ENCODE results near the gene MDH1B. TPM values are rescaled to one million over a fixed set of nuclear protein-coding genes. Genes with fewer than 3 reads are reported as not detected.
A peak's percentile ranks its signal among the peaks of the same experiment; 100 is the strongest.

Gene MDH1B
- total and polyA plus RNA-seq, 2 donors from 2014 or later: 7.1 to 8.1 TPM

GRCh38 chr2:206693399-206694137 is 71.6 kb downstream of the MDH1B start:
- peak; percentile 60 for TF ChIP-seq CTCF (IDR thresholded peaks at IDR 0.05; ENCODE audit: borderline replicate concordance, extremely low read depth, insufficient read depth)
- FAIRE-seq (peak; percentile 60), DNase-seq (peak in 3 of 5 donors; percentile 31 to 78 (median 76))
- H3K4me1 ChIP-seq (ENCODE audit: control insufficient read depth in 2 of 3, insufficient read depth in 2 of 3, low read depth in 1 of 3, low read length in 3 of 3): no peaks in the 10 kb centered on the region
- no peaks in the 10 kb centered on the region for H3K36me3 ChIP-seq (ENCODE audit: control insufficient read depth in 2 of 3, insufficient read depth in 3 of 3, low read length in 3 of 3)
- no peaks in the 10 kb centered on the region for H3K27me3 ChIP-seq (ENCODE audit: control insufficient read depth, insufficient read depth, low read length)
- intact Hi-C loops (cut with DNase I): no loop called here
- H3K9me3 ChIP-seq (ENCODE audit: control insufficient read depth in 2 of 3, insufficient read depth in 1 of 3, low read length in 3 of 3): no peaks in the 10 kb centered on the region
- no peak overlapping the region for H3K27ac ChIP-seq (ENCODE audit: low read depth in 2 of 2, low read length in 2 of 2)
- H3K9ac ChIP-seq (ENCODE audit: low read length in 3 of 3): no peak overlapping the region
- no peak overlapping the region for H3K4me3 ChIP-seq (ENCODE audit: low read length in 3 of 3)

DNA sequence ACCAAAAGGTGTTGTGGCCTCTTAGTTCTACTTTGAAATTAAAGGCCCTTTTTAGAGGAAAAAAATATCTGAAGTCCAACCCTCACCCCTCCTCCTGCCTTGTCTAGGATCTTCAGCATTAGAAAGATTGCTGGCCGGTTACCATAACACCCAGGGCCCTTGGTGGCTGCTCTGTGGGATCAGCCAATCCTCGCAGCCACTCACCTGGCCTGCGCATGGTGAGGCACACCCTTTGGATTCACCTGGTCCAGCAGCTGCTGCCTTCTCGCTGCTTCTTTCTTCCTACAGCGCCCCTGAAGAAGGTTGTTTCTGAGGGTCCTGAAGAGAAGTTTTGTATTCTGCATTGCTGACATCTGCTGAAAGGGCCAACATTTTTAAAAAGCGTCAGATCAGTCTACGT is 72.2 kb downstream of the MDH1B start:
- H3K9me3 ChIP-seq (ENCODE audit: control insufficient read depth in 2 of 3, insufficient read depth in 1 of 3, low read length in 3 of 3): no peaks in the 10 kb centered on the region
- intact Hi-C loops (cut with DNase I): no loop called here
- TF ChIP-seq CTCF (IDR thresholded peaks at IDR 0.05; ENCODE audit: borderline replicate concordance, extremely low read depth, insufficient read depth): no peak
- H3K27ac ChIP-seq (ENCODE audit: low read depth in 2 of 2, low read length in 2 of 2): no peak overlapping the region
- H3K9ac ChIP-seq (ENCODE audit: low read length in 3 of 3): no peak overlapping the region
- no peaks in the 10 kb centered on the region for H3K36me3 ChIP-seq (ENCODE audit: control insufficient read depth in 2 of 3, insufficient read depth in 3 of 3, low read length in 3 of 3)
- no peaks in the 10 kb centered on the region for H3K27me3 ChIP-seq (ENCODE audit: control insufficient read depth, insufficient read depth, low read length)
- FAIRE-seq (no peak), DNase-seq (no peak)
- H3K4me3 ChIP-seq (ENCODE audit: low read length in 3 of 3): no peak overlapping the region
- H3K4me1 ChIP-seq (ENCODE audit: control insufficient read depth in 2 of 3, insufficient read depth in 2 of 3, low read depth in 1 of 3, low read length in 3 of 3): no peaks in the 10 kb centered on the region

DNA sequence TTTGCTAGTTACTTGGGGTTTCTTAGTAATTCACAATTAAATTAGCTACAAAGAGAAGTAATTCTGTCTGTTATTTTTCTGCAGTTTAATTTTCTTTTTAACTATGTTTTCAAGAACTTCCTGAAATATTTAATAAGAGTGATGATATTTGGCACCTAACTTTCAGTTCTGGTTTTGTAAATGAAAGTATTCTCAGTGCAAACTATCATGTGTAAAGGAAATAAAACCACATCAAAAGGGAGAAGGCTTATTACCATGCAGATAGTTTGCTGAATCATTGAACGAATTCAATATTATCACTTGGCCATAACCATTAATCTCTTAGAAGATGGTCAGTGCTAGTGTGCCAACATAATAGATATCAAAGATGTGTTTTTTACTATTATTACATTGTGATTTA is 76.1 kb downstream of the MDH1B start:
- Histone ChIP-seq H3K4me1 (ENCODE audit: control insufficient read depth in 2 of 3, insufficient read depth in 2 of 3, low read depth in 1 of 3, low read length in 3 of 3) (no peaks in the 10 kb centered on the region), H3K9ac (ENCODE audit: low read length in 3 of 3) (no peak overlapping the region), H3K36me3 (ENCODE audit: control insufficient read depth in 2 of 3, insufficient read depth in 3 of 3, low read length in 3 of 3) (no peaks in the 10 kb centered on the region), H3K27ac (ENCODE audit: low read depth in 2 of 2, low read length in 2 of 2) (no peak overlapping the region), H3K9me3 (ENCODE audit: control insufficient read depth in 2 of 3, insufficient read depth in 1 of 3, low read length in 3 of 3) (no peaks in the 10 kb centered on the region), H3K27me3 (ENCODE audit: control insufficient read depth, insufficient read depth, low read length) (no peaks in the 10 kb centered on the region), H3K4me3 (ENCODE audit: low read length in 3 of 3) (no peak overlapping the region)
- FAIRE-seq: no peak
- no peak for TF ChIP-seq CTCF (IDR thresholded peaks at IDR 0.05; ENCODE audit: borderline replicate concordance, extremely low read depth, insufficient read depth)
- DNase-seq: no peak
- intact Hi-C loops (cut with DNase I): no loop called here
